GM23338 (cell line): Measurements from ENCODE around the gene SRP68.

ENCODE experiments used
- CREB1 ChIP-seq: fragments of 250-450 bp; sonication (Bioruptor Pico); IDR thresholded peaks from 2 replicates; pipeline ENCODE4 v1.5.0; 2020; ENCODE audit warnings: low read depth, mild to moderate bottlenecking, moderate library complexity
- EZH2 ChIP-seq: fragments of 200-600 bp; sonication (generic); IDR thresholded peaks from one replicate; pipeline ENCODE4 v1.8.0; 2017; ENCODE audit warnings: antibody characterized with exemption, mild to moderate bottlenecking, low read depth; ENCODE audit not compliant: unreplicated experiment
- EZH2phosphoT487 ChIP-seq: fragments of 200-600 bp; sonication (generic); IDR thresholded peaks from one replicate; pipeline ENCODE4 v1.8.1; 2018; ENCODE audit warnings: antibody characterized with exemption; ENCODE audit not compliant: unreplicated experiment
- JUNB ChIP-seq: IDR thresholded peaks from one replicate; pipeline ENCODE4 v1.6.1; 2016; ENCODE audit warnings: antibody characterized with exemption; ENCODE audit not compliant: unreplicated experiment
- NANOG ChIP-seq: IDR thresholded peaks from 2 replicates; pipeline ENCODE4 v1.6.1; 2016; ENCODE audit warnings: antibody characterized with exemption, borderline replicate concordance
- POLR2AphosphoS5 ChIP-seq: IDR thresholded peaks from 2 replicates; pipeline ENCODE4 v1.6.1; 2016; ENCODE audit warnings: antibody characterized with exemption, low read depth
- STAT1 ChIP-seq: IDR thresholded peaks from one replicate; pipeline ENCODE4 v1.6.1; 2016; ENCODE audit warnings: antibody characterized with exemption; ENCODE audit not compliant: unreplicated experiment
- ZNF114 ChIP-seq: fragments of 250-450 bp; sonication (Bioruptor Pico); IDR thresholded peaks from 2 replicates; pipeline ENCODE4 v1.5.0; 2020; ENCODE audit warnings: mild to moderate bottlenecking, moderate library complexity
- ZNF331 ChIP-seq: fragments of 250-450 bp; sonication (Bioruptor Pico); IDR thresholded peaks from 2 replicates; pipeline ENCODE4 v1.5.0; 2020; ENCODE audit warnings: low read depth, mild to moderate bottlenecking, moderate library complexity
- TF ChIP-seq, protein P1 (sequence below), 2 experiments: fragments of 200-600 bp in 1 of 2; sonication (generic) in 1 of 2; conservative IDR thresholded peaks; 2 replicates each; pipeline versions ENCODE4 v1.5.1 to v1.6.1; 2016 to 2017; ENCODE audit warnings: antibody characterized with exemption in 2 of 2, low read depth in 2 of 2, mild to moderate bottlenecking in 2 of 2, moderate library complexity in 1 of 2
- TF ChIP-seq, protein P2 (sequence below): IDR thresholded peaks from one replicate; pipeline ENCODE4 v1.6.1; 2018; ENCODE audit warnings: antibody characterized with exemption; ENCODE audit not compliant: unreplicated experiment
- TF ChIP-seq, protein P3 (sequence below): IDR thresholded peaks from 2 replicates; pipeline ENCODE4 v1.6.1; 2016; ENCODE audit warnings: antibody characterized with exemption

DNA sequence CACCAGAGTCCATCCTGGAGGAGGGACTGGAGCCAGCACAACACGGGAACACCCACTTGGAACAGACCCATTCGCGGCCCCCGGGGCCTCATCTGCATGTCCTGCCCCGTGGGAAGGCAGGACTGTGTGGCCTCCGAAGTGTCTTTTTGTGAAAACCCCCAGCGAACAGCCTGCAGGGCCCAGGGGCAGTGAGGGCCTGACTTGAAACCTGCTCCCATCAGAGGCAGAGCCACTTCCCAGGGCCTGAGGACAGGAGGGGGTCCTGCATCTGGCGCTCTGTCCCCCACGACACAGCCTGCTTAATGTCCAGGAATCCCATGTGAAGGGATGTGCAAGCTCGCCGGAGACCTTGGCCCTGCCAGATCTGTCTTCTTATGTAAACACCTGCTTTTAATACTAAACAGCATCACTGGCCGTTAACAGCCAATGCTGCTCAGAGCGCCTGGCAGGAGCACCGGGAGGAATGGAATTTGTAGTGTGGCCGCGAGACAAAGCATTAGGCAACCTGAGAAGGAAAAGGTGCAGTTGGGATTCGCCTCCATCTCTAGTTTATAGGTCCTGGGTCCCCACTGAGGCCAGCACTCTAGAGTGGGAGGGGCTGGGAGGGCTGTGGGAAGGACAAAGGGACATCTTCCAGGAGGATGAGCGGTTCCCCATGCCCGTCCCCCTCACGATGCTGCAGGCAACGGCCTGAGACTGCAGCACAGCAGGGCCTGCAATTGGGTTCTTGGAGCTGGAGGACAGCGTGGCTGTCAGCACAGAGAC is 35.6 kb downstream of the SRP68 start:
- TF ChIP-seq, protein P1, sequence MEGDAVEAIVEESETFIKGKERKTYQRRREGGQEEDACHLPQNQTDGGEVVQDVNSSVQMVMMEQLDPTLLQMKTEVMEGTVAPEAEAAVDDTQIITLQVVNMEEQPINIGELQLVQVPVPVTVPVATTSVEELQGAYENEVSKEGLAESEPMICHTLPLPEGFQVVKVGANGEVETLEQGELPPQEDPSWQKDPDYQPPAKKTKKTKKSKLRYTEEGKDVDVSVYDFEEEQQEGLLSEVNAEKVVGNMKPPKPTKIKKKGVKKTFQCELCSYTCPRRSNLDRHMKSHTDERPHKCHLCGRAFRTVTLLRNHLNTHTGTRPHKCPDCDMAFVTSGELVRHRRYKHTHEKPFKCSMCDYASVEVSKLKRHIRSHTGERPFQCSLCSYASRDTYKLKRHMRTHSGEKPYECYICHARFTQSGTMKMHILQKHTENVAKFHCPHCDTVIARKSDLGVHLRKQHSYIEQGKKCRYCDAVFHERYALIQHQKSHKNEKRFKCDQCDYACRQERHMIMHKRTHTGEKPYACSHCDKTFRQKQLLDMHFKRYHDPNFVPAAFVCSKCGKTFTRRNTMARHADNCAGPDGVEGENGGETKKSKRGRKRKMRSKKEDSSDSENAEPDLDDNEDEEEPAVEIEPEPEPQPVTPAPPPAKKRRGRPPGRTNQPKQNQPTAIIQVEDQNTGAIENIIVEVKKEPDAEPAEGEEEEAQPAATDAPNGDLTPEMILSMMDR (conservative IDR thresholded peaks at IDR 0.05; ENCODE audit: low read depth in 2 of 2) = no peak
- TF ChIP-seq EZH2 = no peak
- no peak for TF ChIP-seq EZH2phosphoT487
- TF ChIP-seq POLR2AphosphoS5 = no peak
- TF ChIP-seq, protein P2, sequence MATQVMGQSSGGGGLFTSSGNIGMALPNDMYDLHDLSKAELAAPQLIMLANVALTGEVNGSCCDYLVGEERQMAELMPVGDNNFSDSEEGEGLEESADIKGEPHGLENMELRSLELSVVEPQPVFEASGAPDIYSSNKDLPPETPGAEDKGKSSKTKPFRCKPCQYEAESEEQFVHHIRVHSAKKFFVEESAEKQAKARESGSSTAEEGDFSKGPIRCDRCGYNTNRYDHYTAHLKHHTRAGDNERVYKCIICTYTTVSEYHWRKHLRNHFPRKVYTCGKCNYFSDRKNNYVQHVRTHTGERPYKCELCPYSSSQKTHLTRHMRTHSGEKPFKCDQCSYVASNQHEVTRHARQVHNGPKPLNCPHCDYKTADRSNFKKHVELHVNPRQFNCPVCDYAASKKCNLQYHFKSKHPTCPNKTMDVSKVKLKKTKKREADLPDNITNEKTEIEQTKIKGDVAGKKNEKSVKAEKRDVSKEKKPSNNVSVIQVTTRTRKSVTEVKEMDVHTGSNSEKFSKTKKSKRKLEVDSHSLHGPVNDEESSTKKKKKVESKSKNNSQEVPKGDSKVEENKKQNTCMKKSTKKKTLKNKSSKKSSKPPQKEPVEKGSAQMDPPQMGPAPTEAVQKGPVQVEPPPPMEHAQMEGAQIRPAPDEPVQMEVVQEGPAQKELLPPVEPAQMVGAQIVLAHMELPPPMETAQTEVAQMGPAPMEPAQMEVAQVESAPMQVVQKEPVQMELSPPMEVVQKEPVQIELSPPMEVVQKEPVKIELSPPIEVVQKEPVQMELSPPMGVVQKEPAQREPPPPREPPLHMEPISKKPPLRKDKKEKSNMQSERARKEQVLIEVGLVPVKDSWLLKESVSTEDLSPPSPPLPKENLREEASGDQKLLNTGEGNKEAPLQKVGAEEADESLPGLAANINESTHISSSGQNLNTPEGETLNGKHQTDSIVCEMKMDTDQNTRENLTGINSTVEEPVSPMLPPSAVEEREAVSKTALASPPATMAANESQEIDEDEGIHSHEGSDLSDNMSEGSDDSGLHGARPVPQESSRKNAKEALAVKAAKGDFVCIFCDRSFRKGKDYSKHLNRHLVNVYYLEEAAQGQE = no peak
- TF ChIP-seq, protein P3, sequence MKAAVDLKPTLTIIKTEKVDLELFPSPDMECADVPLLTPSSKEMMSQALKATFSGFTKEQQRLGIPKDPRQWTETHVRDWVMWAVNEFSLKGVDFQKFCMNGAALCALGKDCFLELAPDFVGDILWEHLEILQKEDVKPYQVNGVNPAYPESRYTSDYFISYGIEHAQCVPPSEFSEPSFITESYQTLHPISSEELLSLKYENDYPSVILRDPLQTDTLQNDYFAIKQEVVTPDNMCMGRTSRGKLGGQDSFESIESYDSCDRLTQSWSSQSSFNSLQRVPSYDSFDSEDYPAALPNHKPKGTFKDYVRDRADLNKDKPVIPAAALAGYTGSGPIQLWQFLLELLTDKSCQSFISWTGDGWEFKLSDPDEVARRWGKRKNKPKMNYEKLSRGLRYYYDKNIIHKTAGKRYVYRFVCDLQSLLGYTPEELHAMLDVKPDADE = no peak
- TF ChIP-seq CREB1 (CRISPR knock-in tag) = no peak
- TF ChIP-seq STAT1 = no peak
- TF ChIP-seq NANOG = no peak
- no peak for TF ChIP-seq JUNB
- no peak for TF ChIP-seq ZNF114 (CRISPR knock-in tag)
- no peak for TF ChIP-seq ZNF331 (CRISPR knock-in tag)
